K562 (cell line): Measurements from ENCODE around the gene SERPIND1. TPM values are rescaled to one million over a fixed set of nuclear protein-coding genes. Genes with fewer than 3 reads are reported as not detected.
A peak's percentile ranks its signal among the peaks of the same experiment; 100 is the strongest.

ENCODE experiments used
- ATAC-seq: fragments of 200-7000 bp; cut with Tn5 transposase; 3 replicates; pipeline ENCODE4 v1.9.1; 2020; ENCODE audit warnings: moderate library complexity
- BruUV-seq: library from RNA; stranded (reverse); fragments of 400-500 nt; replicated peaks from 2 replicates; lab custom pipeline; 2021; lab: Mats Ljungman, UMichigan
- CTCF ChIA-PET: fragments of 300-600 bp; formaldehyde crosslinking; extraction: SDS; loops from one replicate; lab custom pipeline; 2021; ENCODE audit warnings: low intra/inter-chr PET ratio; lab: Yijun Ruan, JAX
- POLR2A ChIA-PET: fragments of 300-600, 350-650 bp; sonication (Branson Sonifier 250); formaldehyde crosslinking; extraction: SDS; loops from one replicate; lab custom pipeline; 2021; ENCODE audit warnings: antibody characterized with exemption, inconsistent platforms; lab: Yijun Ruan, JAX
- DNase-seq, 4 experiments: peaks; one replicate each; pipeline versions ENCODE4 v3.0.0 to v3.0.0-alpha.2; 2011 to 2018; ENCODE audit warnings: low spot score in 3 of 4, mixed read lengths in 3 of 4; ENCODE audit errors: extremely low read depth in 1 of 4
- FAIRE-seq: peaks from 2 replicates; lab custom pipeline; 2011; peaks lifted over from hg19 to GRCh38; lab: Jason Lieb, UNC
- H2AFZ ChIP-seq: 2 replicates; pipeline ENCODE4 v1.6.0; 2011; ENCODE audit warnings: low read depth, low read length, control low read depth, inconsistent platforms
- H3K27ac ChIP-seq: fragments of 200-600 bp; 3 replicates; pipeline ENCODE4 v1.8.0; 2011; ENCODE audit warnings: low read depth, mild to moderate bottlenecking, control low read depth, inconsistent platforms, low read length, moderate library complexity, mixed read lengths; ENCODE audit errors: extremely low read depth
- H3K27me3 ChIP-seq, 2 experiments: fragments of 300-600 bp in 1 of 2; 2 replicates in 1 of 2; 3 replicates in 1 of 2; pipeline versions ENCODE4 v1.6.0 to v1.8.0; 2011; ENCODE audit warnings: inconsistent platforms in 2 of 2, low read length in 2 of 2, mild to moderate bottlenecking in 1 of 2, mixed read lengths in 1 of 2, moderate library complexity in 1 of 2; ENCODE audit not compliant: control insufficient read depth in 2 of 2, insufficient read depth in 2 of 2
- H3K36me3 ChIP-seq: fragments of 300-600 bp; 3 replicates; pipeline ENCODE4 v1.8.0; 2011; ENCODE audit warnings: mild to moderate bottlenecking, low read length, inconsistent platforms; ENCODE audit not compliant: control insufficient read depth, insufficient read depth
- H3K4me1 ChIP-seq, 2 experiments: fragments of 200-600 bp in 1 of 2; replicated peaks in 1 of 2; 2 replicates in 1 of 2; 3 replicates in 1 of 2; pipeline versions ENCODE4 v1.5.1 to v1.8.0; 2011; ENCODE audit warnings: inconsistent platforms in 2 of 2, low read length in 2 of 2, mild to moderate bottlenecking in 1 of 2, mixed read lengths in 1 of 2, moderate library complexity in 1 of 2; ENCODE audit not compliant: control insufficient read depth in 2 of 2, insufficient read depth in 2 of 2
- H3K4me2 ChIP-seq: 2 replicates; pipeline ENCODE4 v1.6.1; 2011; ENCODE audit warnings: low read length, control low read depth, inconsistent platforms, mixed read lengths; ENCODE audit not compliant: insufficient read depth
- H3K4me3 ChIP-seq: fragments of 200-600 bp; sonication (generic), shearing (Covaris generic); 2 replicates; pipeline ENCODE4 v1.5.1; 2016; ENCODE audit warnings: control low read depth, inconsistent platforms
- H3K79me2 ChIP-seq: fragments of 200-600 bp; 3 replicates; pipeline ENCODE4 v1.8.0; 2011; ENCODE audit warnings: low read length, inconsistent platforms; ENCODE audit not compliant: control insufficient read depth, insufficient read depth
- H3K9ac ChIP-seq, 2 experiments: 2 replicates each; pipeline versions ENCODE4 v1.6.0 to v1.6.1; 2011; ENCODE audit warnings: low read depth in 2 of 2, low read length in 2 of 2, control low read depth in 1 of 2, inconsistent platforms in 1 of 2, mild to moderate bottlenecking in 1 of 2, mixed read lengths in 1 of 2; ENCODE audit not compliant: insufficient read depth in 1 of 2
- H3K9me1 ChIP-seq: one replicate; pipeline ENCODE4 v1.6.0; 2011; ENCODE audit warnings: inconsistent platforms, mild to moderate bottlenecking, low read length, moderate library complexity; ENCODE audit not compliant: control insufficient read depth, insufficient read depth
- H3K9me3 ChIP-seq: replicated peaks from 2 replicates; pipeline ENCODE4 v1.5.1; 2011; ENCODE audit warnings: low read depth, low read length, inconsistent platforms; ENCODE audit not compliant: control insufficient read depth, insufficient read depth
- H4K20me1 ChIP-seq: replicated peaks from 2 replicates; pipeline ENCODE4 v1.6.1; 2011; ENCODE audit warnings: low read length, inconsistent platforms, mixed read lengths; ENCODE audit not compliant: control insufficient read depth, insufficient read depth
- FOXA3 ChIP-seq, 2 experiments: fragments of 450-650 bp in 1 of 2; sonication (generic) in 1 of 2; formaldehyde crosslinking; IDR thresholded peaks in 1 of 2; conservative IDR thresholded peaks in 1 of 2; 2 replicates each; pipeline versions ENCODE4 v1.4.0 to v1.8.0; 2020 to 2022; ENCODE audit warnings: mild to moderate bottlenecking in 2 of 2, missing genetic modification reagents in 1 of 2
- GATAD2B ChIP-seq: fragments of 450-650 bp; IDR thresholded peaks from 2 replicates; pipeline ENCODE4 v1.6.1; 2017; ENCODE audit warnings: mild to moderate bottlenecking, borderline replicate concordance
- NFXL1 ChIP-seq: fragments of 450-650 bp; formaldehyde crosslinking; IDR thresholded peaks from 2 replicates; pipeline ENCODE4 v1.4.0; 2021; ENCODE audit warnings: mild to moderate bottlenecking
- POLR2AphosphoS2 ChIP-seq: IDR thresholded peaks from 2 replicates; pipeline ENCODE4 v1.6.1; 2012; ENCODE audit warnings: low read length, improper control_type of control experiment
- SIX5 ChIP-seq, 2 experiments: IDR thresholded peaks; 2 replicates each; pipeline ENCODE4 v1.6.1; 2011; ENCODE audit warnings: low read length in 2 of 2, borderline replicate concordance in 1 of 2, low read depth in 1 of 2, mild to moderate bottlenecking in 1 of 2, moderate library complexity in 1 of 2; ENCODE audit not compliant: insufficient read depth in 1 of 2
- SLC30A9 ChIP-seq: fragments of 250-450 bp; sonication (Bioruptor Pico); IDR thresholded peaks from 2 replicates; pipeline ENCODE4 v1.8.0; 2022; ENCODE audit warnings: mild to moderate bottlenecking, moderate library complexity
- SP2 ChIP-seq: IDR thresholded peaks from 2 replicates; pipeline ENCODE4 v1.6.1; 2011; ENCODE audit warnings: mild to moderate bottlenecking, low read depth, low read length, moderate library complexity; ENCODE audit not compliant: poor library complexity, severe bottlenecking; ENCODE audit errors: extremely low read depth
- ZC3H4 ChIP-seq: sonication (generic); formaldehyde crosslinking; IDR thresholded peaks from 2 replicates; pipeline ENCODE4 v1.9.0; 2021; ENCODE audit warnings: missing genetic modification reagents, borderline replicate concordance
- ZNF830 ChIP-seq: fragments of 250-450 bp; sonication (Bioruptor Pico); IDR thresholded peaks from 2 replicates; pipeline ENCODE4 v1.5.0; 2021; ENCODE audit warnings: mild to moderate bottlenecking
- WGBS: fragments of 100-300 bp; shearing (Covaris generic); methylation state at CpG from one replicate; pipeline ENCODE4 v1.1.6; 2016; ENCODE audit warnings: low coverage, mixed read lengths; ENCODE audit not compliant: insufficient coverage; ENCODE audit errors: missing lambda C conversion rate; 5-methylcytosine and 5-hydroxymethylcytosine counted together
- in situ Hi-C: fragments of 300-500 bp; cut with MboI; formaldehyde crosslinking; loops from 4 replicates; pipeline ENCODE4 v1.15.0; 2018; ENCODE audit warnings: inconsistent platforms, mixed read lengths
- intact Hi-C: fragments of 100-400 bp; cut with micrococcal nuclease; formaldehyde crosslinking; loops from 2 replicates; pipeline ENCODE4 v1.14.2; 2022
- polyA plus RNA-seq, 8 experiments: library from polyadenylated mRNA; depleted of rRNA in 4 of 8; stranded (reverse) in 5 of 8; unstranded in 3 of 8; fragments of >200 nt; fragmentation: Nextera tagmentation in 2 of 8; fragmentation: Illumina TruSeq in 1 of 8; extraction: Ambion mirVana in 2 of 8; extraction: Trizol in 1 of 8; gene quantifications; 2 replicates each; pipeline versions ENCODE4 v1.2.1 to v1.2.3, GENCODE V29; 2011 to 2014; ENCODE audit warnings: inconsistent platforms in 1 of 8, missing spikeins in 1 of 8
- total RNA-seq, 7 experiments: library from RNA; depleted of rRNA in 6 of 7; stranded (reverse); fragments of >200 nt in 6 of 7; fragmentation: Illumina TruSeq in 2 of 7; extraction: Trizol in 2 of 7; gene quantifications; 2 replicates each; pipeline versions ENCODE4 v1.2.1 to v1.2.3, GENCODE V29; 2011 to 2021; ENCODE audit warnings: low replicate concordance in 1 of 7
- TF ChIP-seq, protein P1 (sequence below), 2 experiments: fragments of 450-650 bp in 1 of 2; sonication (generic) in 1 of 2; formaldehyde crosslinking in 1 of 2; IDR thresholded peaks; 2 replicates each; pipeline versions ENCODE4 v1.7.1 to v1.9.0; 2016 to 2022; ENCODE audit warnings: inconsistent platforms in 1 of 2, mild to moderate bottlenecking in 1 of 2, missing genetic modification reagents in 1 of 2
- TF ChIP-seq, protein P2 (sequence below): fragments of 250-450 bp; sonication (Bioruptor Pico); IDR thresholded peaks from 2 replicates; pipeline ENCODE4 v1.8.0; 2022; ENCODE audit warnings: moderate library complexity, mild to moderate bottlenecking, inconsistent platforms

The SERPIND1 gene
- total and polyA plus RNA-seq, 9 of the 15 experiments (the other 6 are each of a cell fraction or from before 2014, with no cell fraction given): 0.04 to 0.11 (median 0.09) TPM; not detected in 6

DNA sequence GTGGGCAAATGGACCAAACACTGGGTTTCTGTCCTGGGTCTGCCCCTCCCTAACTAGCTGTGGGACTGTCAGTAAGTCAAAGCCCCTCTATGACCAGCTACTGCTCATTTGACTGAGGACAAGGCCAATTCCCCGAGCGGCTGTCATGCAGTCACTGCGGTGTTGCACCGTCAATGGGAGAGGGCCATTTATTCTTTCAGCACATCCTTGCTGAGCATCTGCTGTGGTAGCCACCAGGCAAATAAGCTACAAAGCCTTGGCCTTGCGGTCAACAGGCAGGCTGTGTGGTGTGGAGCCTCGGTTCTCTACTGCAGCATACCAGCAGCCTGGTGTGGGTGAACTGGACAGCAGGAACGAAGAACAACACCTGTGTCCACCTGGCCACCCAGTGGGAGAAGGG lies 25.8 kb upstream of the SERPIND1 start:
- Histone ChIP-seq H3K9ac (0 out of 4 replicates have a peak overlapping the region, but pooled peaks of 1 of the 2 experiments have one; percentile 0), H3K79me2 (no peaks in the 10 kb centered on the region), H3K9me1 (no peaks in the 10 kb centered on the region), H3K4me1 (peaks cover 4 to 14% of the 10 kb centered on the region in 2 experiments; a peak in 3 of 5 replicates), H3K9me3 (no peaks in the 10 kb centered on the region), H3K4me3 (no peak overlapping the region), H3K36me3 (peaks cover 85% of the 10 kb centered on the region; the same call in 2 of the 3 replicates), H3K4me2 (no peak overlapping the region), H2AFZ (no peak overlapping the region), H3K27ac (no peak overlapping the region), H3K27me3 (no peaks in the 10 kb centered on the region), H4K20me1 (peaks cover 17% of the 10 kb centered on the region)
- intact Hi-C loops (no loop called here), in situ Hi-C loops (no loop called here)
- CTCF ChIA-PET: no interaction called here
- DNase-seq (no peak), FAIRE-seq (no peak), ATAC-seq (no peak)
- no TSS peak for BruUV-seq
- POLR2A ChIA-PET: interaction anchor here (0.6 to 3.7 kb wide), 6 partner anchors 8 to 308 kb away, joined by 3 to 21 read pairs (median 4); no protein-coding TSS in a partner anchor
- 83% methylated on average over 7 of the region's 7 CpGs for WGBS
- TF ChIP-seq SP2 (peak; percentile 18), ZC3H4 (CRISPR knock-in tag) (0 out of 2 replicates have a peak, but pooled peaks have one; percentile 28), SLC30A9 (CRISPR knock-in tag) (no peak), ZNF830 (CRISPR knock-in tag) (0 out of 2 replicates have a peak, but pooled peaks have one; percentile 14), POLR2AphosphoS2 (peak; percentile 51; the same call in 1 of the 2 replicates), NFXL1 (CRISPR knock-in tag) (no peak), SIX5 (IDR thresholded peaks at IDR 0.05; ENCODE audit: borderline replicate concordance in 1 of 2, insufficient read depth in 1 of 2, low read depth in 1 of 2, low read length in 2 of 2) (no peak), FOXA3 (CRISPR knock-in tag; conservative IDR thresholded peaks at IDR 0.05 in 1 of 2, IDR thresholded peaks at IDR 0.05 in 1 of 2) (peak in 1 of 2 experiments; percentile 36; a peak in 1 of 4 replicates), GATAD2B (no peak)
- TF ChIP-seq, protein P1, sequence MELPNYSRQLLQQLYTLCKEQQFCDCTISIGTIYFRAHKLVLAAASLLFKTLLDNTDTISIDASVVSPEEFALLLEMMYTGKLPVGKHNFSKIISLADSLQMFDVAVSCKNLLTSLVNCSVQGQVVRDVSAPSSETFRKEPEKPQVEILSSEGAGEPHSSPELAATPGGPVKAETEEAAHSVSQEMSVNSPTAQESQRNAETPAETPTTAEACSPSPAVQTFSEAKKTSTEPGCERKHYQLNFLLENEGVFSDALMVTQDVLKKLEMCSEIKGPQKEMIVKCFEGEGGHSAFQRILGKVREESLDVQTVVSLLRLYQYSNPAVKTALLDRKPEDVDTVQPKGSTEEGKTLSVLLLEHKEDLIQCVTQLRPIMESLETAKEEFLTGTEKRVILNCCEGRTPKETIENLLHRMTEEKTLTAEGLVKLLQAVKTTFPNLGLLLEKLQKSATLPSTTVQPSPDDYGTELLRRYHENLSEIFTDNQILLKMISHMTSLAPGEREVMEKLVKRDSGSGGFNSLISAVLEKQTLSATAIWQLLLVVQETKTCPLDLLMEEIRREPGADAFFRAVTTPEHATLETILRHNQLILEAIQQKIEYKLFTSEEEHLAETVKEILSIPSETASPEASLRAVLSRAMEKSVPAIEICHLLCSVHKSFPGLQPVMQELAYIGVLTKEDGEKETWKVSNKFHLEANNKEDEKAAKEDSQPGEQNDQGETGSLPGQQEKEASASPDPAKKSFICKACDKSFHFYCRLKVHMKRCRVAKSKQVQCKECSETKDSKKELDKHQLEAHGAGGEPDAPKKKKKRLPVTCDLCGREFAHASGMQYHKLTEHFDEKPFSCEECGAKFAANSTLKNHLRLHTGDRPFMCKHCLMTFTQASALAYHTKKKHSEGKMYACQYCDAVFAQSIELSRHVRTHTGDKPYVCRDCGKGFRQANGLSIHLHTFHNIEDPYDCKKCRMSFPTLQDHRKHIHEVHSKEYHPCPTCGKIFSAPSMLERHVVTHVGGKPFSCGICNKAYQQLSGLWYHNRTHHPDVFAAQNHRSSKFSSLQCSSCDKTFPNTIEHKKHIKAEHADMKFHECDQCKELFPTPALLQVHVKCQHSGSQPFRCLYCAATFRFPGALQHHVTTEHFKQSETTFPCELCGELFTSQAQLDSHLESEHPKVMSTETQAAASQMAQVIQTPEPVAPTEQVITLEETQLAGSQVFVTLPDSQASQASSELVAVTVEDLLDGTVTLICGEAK (IDR thresholded peaks at IDR 0.05): no peak
- TF ChIP-seq, protein P1 (CRISPR knock-in tag; IDR thresholded peaks at IDR 0.05): peak; percentile 12; the same call in 1 of the 2 replicates
- TF ChIP-seq, protein P2, sequence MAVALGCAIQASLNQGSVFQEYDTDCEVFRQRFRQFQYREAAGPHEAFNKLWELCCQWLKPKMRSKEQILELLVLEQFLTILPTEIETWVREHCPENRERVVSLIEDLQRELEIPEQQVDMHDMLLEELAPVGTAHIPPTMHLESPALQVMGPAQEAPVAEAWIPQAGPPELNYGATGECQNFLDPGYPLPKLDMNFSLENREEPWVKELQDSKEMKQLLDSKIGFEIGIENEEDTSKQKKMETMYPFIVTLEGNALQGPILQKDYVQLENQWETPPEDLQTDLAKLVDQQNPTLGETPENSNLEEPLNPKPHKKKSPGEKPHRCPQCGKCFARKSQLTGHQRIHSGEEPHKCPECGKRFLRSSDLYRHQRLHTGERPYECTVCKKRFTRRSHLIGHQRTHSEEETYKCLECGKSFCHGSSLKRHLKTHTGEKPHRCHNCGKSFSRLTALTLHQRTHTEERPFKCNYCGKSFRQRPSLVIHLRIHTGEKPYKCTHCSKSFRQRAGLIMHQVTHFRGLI: no peak
